COR-L47 (cell line): Measurements from ENCODE around the gene NCAPG2.
A peak's percentile ranks its signal among the peaks of the same experiment; 100 is the strongest.

Source experiments
- DNase-seq: peaks from one replicate; lab custom pipeline; 2025; lab: John Stamatoyannopoulos, UW

Gene NCAPG2

DNA sequence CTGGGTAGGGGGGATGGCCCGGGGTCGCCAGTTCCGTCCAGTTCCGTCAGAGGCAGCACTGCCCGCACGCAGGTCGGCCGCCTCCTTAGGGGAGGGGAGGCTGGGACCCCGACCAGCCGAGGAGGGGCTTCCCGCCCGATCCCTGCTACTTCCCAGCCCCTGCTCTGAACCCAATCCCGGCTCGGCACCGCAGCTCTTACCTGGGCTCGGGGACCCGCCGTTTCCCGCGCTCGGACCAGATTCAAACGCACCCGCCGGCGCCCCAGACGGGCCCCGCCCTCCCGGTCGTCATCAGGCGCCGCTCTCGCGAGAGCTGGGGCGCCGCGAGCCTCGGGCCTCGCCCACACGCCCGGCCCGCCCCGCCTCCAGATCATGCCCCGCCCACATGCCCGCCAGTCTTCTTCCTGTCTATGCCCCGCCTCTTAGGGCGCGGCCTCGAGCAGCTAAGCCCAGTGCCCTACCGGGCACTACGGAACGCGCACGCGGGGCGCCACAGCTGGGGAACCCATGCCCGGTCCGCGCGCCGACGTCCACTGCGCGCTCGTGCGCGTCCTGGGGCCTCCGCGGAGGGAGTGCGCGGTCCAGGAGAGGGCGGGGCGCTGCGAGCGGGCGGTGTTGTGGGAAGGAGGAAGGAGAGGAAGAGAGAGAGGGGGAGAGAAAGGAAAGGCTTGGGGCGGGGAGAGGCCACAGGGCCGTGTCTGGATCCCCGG is at the start of gene NCAPG2:
TSS of gene NCAPG2 (minus strand) at position 281 of the 710 bp plus-strand sequence. CDS start 2,905 bp downstream, outside the sequence.
- DNase-seq = peak; percentile 99

GRCh38 chr7:158753900-158754299 is 49.3 kb upstream of the NCAPG2 start:
- no peak for DNase-seq

DNA sequence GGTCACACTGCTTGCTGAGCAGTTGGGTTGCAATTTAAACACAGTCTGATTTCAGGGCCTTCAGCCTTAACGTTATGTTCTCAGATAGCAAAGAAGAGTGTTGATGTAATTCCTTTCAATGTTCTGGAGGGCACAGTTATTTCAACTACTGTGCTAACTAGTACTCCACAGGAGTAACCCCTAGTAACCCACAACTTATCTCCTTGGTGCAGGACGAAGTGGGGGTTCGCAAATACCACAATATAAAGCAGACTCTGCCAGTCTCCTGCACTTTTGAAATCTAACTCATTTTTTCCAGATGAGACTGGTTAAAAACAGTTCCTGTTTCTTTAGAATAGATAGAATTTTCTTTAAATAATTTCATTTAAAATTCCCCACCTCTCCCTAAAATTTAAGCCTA is 47.1 kb upstream of the NCAPG2 start:
- no peak for DNase-seq

DNA sequence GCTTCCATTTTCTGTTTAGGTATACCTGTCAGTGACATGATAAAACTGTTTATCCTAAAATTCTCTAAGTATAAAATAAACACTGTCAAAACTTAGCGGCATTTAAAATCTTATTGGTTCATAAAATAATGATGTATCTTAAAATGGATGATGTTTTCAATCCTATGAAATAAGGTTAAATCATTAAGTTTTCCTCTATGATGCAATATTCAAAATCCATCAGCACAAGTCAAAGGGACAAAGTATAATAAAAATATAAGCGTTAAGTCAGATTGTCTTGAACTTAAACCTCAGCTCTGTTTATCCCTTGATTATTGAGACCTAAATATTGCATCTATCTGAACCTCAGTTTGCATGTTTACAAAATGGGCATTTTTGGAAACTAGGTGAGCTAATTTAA is 46.6 kb upstream of the NCAPG2 start:
- no peak for DNase-seq

- no peak for DNase-seq
Observed at GRCh38 chr7:158750702-158751101, 46.1 kb upstream of the NCAPG2 start.

DNA sequence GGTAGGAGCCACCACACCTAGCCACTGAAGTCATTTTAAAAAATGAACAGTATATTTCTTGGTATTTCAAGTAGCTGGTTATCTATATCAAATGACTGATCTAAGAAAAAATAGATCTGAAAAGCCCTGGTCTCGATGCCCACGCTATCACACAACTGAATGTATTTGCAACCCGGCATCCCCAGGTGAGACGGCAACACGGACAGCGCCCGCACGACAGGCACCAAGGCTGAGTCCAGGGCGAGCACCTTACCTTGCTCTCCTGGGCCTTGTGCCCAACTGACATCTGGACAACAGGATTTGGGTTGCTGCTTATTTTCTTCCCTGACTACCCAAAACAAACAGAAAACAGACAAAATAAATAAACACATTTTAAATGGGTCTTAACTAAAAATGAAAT is 44.8 kb upstream of the NCAPG2 start:
- DNase-seq = no peak

DNA sequence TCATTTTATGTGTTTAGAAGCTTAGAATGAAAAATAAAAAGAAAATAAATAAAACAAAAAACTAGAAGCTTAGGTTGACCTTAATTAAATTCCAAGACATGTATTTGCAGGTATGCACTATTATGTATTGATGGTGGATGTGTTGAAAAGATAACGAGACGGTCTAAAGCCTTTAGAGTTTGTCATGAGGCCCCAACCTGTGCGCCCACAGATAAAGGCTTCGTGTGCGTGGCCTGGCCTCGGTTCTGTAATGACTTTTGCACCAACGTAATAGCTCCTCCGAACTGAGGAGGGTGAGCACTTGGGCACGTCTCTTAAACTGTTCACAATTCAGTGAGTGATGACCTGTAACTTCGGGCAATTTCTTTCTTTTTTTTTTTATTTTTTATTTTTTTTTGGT is 43.7 kb upstream of the NCAPG2 start:
- no peak for DNase-seq

DNA sequence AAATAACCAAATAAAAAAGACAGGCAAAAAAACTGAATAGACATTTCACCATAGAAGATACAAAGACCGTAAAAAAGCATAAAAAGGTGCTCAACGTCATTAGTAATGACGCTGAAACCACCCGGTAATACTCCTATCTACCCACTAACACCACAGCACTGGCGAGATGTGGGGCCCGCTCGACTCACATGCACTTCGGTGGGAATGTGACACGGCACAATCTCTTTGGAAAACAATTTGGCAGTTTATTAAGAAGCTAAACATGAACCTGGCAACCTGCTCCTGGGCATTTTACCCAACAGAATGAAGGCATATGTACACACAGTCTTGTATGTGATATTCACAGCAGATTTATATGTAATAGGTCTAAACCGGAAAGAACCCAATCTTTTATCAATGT is 42.8 kb upstream of the NCAPG2 start:
- DNase-seq = no peak

- no peak for DNase-seq
Observed at GRCh38 chr7:158746957-158747356, 42.4 kb upstream of the NCAPG2 start.

GRCh38 chr7:158745057-158745715 is 40.6 kb upstream of the NCAPG2 start:
- no peak for DNase-seq

- no peak for DNase-seq
Observed at GRCh38 chr7:158744070-158744469, 39.5 kb upstream of the NCAPG2 start.

DNA sequence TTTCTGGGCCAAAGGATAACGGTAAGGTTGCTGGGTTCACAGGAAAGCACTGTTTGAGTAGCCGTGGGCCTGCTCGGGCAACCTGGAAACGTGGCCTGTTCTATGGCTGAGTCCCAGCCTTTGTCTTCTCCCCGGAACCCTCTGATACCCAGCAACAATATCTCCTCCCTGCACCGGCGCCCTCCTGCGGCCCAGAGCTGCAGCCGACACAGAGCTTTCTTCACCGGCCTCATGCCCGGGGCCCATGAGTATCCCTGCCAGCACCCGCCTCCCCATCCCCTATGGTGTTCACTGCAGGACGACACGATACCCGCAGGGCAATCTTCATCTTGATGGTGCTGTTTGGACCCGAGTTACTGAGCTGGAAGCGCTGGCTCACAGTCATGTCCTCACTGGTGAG is 38.6 kb upstream of the NCAPG2 start:
- no peak for DNase-seq

- DNase-seq = no peak
Observed at GRCh38 chr7:158742065-158742821, 37.6 kb upstream of the NCAPG2 start.

- no peak for DNase-seq
Observed at GRCh38 chr7:158741294-158741666, 36.7 kb upstream of the NCAPG2 start.

- DNase-seq = no peak
Observed at GRCh38 chr7:158740657-158741293, 36.2 kb upstream of the NCAPG2 start.

GRCh38 chr7:158740013-158740656 is 35.5 kb upstream of the NCAPG2 start:
- DNase-seq = no peak

- DNase-seq = no peak
Observed at GRCh38 chr7:158738841-158739240, 34.2 kb upstream of the NCAPG2 start.

DNA sequence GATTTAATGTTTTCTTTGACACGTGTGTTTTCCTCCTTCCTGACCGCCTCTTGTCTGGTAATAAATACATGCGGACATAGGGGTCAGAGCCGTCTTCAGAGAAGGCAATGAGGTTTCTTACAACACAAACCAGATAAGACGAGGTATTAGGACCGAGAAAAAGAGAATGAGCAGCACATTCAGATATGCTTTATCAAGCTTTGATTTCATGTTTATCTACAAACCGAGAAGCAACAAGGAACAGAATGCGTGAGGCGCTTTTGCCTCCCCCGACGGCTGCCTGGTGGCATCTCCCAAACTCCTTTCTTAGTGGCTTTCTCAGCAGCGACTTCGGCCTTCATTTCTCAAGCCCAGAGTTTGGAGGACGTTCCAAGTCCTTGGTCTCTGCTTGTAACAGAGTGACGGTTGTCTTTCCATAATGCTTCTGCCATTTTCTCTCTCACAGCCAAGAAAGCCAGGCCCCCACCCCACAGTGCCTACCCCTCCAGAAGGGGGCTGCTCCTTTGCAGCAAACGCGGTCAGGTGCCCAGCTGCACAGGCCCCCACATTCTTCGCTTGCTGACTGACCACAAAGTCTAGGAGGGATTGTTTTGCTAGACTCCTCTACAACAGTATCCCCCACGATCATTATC is 32.6 kb upstream of the NCAPG2 start:
- DNase-seq = no peak

DNA sequence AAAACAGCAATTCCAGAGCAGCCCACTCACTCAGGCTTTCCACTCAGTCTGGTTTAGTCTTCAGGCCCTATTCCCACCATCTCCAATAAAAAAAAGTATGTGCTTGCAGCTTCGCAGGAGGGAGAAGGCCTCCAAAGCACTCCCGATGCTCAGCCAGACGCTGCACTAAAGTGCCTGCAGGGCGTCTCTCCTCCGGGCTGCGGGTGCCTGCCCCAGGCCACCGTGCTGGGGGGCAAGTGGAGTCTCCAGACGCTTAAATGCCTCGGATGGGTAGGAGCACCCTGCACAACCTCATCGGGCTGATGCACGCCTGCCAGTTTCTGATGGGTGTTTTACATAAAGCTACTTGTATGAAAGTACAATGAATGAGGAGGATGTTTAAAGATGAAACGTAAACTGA is 31.3 kb upstream of the NCAPG2 start:
- no peak for DNase-seq

GRCh38 chr7:158734861-158735260 is 30.3 kb upstream of the NCAPG2 start:
- DNase-seq = no peak

DNA sequence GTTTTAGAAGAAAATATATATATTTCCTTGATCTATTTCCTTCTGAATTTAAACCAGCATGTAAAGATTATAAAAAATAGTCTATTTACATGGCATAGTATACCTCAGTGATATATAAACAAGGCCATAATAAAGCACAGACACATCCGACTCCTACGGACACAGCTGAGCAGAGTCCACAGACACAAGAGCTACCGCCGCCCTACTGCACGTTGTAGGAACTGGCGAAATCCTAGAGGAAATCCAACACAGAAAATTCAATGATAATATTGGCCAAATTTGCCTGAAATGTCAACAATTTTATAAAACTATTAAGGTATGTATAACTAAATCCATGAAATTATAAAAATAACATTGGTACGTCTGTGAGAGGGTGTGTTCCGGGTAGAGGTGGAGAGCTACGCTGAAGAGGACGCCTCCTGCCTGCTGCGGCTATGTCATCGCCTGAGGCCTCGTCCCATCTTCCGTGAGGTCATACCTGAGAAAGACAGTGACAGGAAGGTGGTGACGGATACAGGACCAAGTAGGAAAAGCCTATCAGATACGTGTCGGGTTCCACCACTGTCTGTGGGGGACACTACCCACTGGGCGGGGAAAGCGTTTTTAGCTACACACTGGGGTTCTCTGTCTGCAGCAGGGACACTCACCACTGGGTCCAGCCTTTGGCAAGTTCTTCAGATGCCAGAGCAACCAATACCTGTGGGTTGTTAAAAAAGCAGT is 29.3 kb upstream of the NCAPG2 start:
- no peak for DNase-seq
